Measurements from ENCODE around the gene CILP. TPM values are rescaled to one million over a fixed set of nuclear protein-coding genes. Genes with fewer than 3 reads are reported as not detected.

CILP gene
- total and polyA plus RNA-seq, 2 experiments from 2014 or later: 0.03 TPM; not detected in 1

- TF ChIP-seq ZNF462 (CRISPR knock-in tag; IDR thresholded peaks at IDR 0.05): no peak
- TF ChIP-seq EZH2phosphoT487 (IDR thresholded peaks at IDR 0.05; ENCODE audit: unreplicated experiment): no peak
- TF ChIP-seq NANOG (IDR thresholded peaks at IDR 0.05; ENCODE audit: borderline replicate concordance): no peak
- no peak for TF ChIP-seq ZNF114 (CRISPR knock-in tag; IDR thresholded peaks at IDR 0.05)
- TF ChIP-seq POLR2AphosphoS5 (IDR thresholded peaks at IDR 0.05; ENCODE audit: low read depth): peak; percentile 47
- no peak for TF ChIP-seq STAT1 (IDR thresholded peaks at IDR 0.05; ENCODE audit: unreplicated experiment)
- TF ChIP-seq REST (IDR thresholded peaks at IDR 0.05; ENCODE audit: unreplicated experiment): no peak
- peak; percentile 70 for TF ChIP-seq CREB1 (CRISPR knock-in tag; IDR thresholded peaks at IDR 0.05; ENCODE audit: low read depth)
- TF ChIP-seq ETS1 (IDR thresholded peaks at IDR 0.05): peak; percentile 93
- TF ChIP-seq EZH2 (IDR thresholded peaks at IDR 0.05; ENCODE audit: low read depth, unreplicated experiment): no peak
Measured at GRCh38 chr15:65184868-65185717, 26.2 kb downstream of the CILP start, which contains the start of gene CLPX (continued).
